GM12892 (cell line): ENCODE measurements around the gene MYO19.

Source experiments
- POLR2A ChIP-seq: IDR thresholded peaks from 2 replicates; pipeline ENCODE4 v1.6.1; 2011; ENCODE audit warnings: low read depth, low read length, control low read depth
- POLR2AphosphoS5 ChIP-seq: IDR thresholded peaks from 2 replicates; pipeline ENCODE4 v1.6.1; 2011; ENCODE audit warnings: low read depth, low read length, control low read depth
- TAF1 ChIP-seq: IDR thresholded peaks from 2 replicates; pipeline ENCODE4 v1.6.1; 2011; ENCODE audit warnings: low read depth, mild to moderate bottlenecking, control low read depth, low read length, borderline replicate concordance

DNA sequence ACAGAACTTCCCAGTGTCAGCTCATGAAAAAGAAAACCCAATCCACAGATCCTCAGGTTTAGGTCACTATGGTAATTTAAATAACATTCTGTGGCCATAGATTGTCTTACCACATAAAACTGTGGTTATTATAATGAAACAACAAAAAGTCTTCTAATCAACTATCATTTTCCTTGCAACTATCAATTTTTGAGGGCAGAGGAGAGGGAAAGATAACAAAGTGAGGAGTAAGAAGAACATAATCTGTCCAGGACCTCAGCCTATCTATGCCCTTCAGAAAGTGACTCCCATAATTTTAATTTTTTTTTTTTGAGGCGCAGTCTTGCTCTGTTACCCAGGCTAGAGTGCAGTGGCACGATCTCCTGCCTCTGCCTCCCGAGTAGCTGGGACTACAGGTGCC lies 6.0 kb upstream of the MYO19 start:
- TF ChIP-seq POLR2AphosphoS5 (no peak), POLR2A (no peak), TAF1 (no peak)
